ENCODE data around the gene DAB2.

DNA sequence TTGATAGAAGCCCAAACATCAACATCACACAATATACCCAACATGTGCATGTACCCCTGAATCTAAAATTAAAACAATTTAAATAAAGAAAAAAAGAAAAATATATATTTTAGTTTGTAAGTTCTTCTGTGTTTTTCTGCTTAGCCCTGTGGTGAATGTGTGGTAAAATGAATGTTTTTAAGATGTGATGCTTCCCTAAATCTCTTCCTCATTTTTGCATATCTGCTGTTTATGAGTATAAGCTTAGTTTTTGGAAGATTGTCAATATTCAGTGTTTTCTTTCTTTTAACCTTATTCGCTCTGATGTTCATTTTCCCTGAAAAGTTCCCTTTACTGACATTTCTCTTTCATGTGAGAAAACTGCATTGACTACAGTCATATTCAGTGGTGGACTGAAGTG lies 44.4 kb upstream of the DAB2 start:
- no peak for TF ChIP-seq EZH2 (IDR thresholded peaks at IDR 0.05; ENCODE audit: borderline replicate concordance, insufficient read depth, low read depth, low read length, poor library complexity, severe bottlenecking)
- TF ChIP-seq, protein P1, sequence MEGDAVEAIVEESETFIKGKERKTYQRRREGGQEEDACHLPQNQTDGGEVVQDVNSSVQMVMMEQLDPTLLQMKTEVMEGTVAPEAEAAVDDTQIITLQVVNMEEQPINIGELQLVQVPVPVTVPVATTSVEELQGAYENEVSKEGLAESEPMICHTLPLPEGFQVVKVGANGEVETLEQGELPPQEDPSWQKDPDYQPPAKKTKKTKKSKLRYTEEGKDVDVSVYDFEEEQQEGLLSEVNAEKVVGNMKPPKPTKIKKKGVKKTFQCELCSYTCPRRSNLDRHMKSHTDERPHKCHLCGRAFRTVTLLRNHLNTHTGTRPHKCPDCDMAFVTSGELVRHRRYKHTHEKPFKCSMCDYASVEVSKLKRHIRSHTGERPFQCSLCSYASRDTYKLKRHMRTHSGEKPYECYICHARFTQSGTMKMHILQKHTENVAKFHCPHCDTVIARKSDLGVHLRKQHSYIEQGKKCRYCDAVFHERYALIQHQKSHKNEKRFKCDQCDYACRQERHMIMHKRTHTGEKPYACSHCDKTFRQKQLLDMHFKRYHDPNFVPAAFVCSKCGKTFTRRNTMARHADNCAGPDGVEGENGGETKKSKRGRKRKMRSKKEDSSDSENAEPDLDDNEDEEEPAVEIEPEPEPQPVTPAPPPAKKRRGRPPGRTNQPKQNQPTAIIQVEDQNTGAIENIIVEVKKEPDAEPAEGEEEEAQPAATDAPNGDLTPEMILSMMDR (IDR thresholded peaks at IDR 0.05): no peak
